PFSK-1 (cell line): ENCODE results near the gene MAPK8IP3.

Source experiments
- POLR2AphosphoS5 ChIP-seq: IDR thresholded peaks from 2 replicates; pipeline ENCODE4 v1.6.1; 2012; ENCODE audit warnings: low read depth, mild to moderate bottlenecking, control low read depth, low read length, moderate library complexity
- SIN3A ChIP-seq: IDR thresholded peaks from 2 replicates; pipeline ENCODE4 v1.6.1; 2012; ENCODE audit warnings: mild to moderate bottlenecking, low read length, moderate library complexity, borderline replicate concordance; ENCODE audit not compliant: insufficient read depth

DNA sequence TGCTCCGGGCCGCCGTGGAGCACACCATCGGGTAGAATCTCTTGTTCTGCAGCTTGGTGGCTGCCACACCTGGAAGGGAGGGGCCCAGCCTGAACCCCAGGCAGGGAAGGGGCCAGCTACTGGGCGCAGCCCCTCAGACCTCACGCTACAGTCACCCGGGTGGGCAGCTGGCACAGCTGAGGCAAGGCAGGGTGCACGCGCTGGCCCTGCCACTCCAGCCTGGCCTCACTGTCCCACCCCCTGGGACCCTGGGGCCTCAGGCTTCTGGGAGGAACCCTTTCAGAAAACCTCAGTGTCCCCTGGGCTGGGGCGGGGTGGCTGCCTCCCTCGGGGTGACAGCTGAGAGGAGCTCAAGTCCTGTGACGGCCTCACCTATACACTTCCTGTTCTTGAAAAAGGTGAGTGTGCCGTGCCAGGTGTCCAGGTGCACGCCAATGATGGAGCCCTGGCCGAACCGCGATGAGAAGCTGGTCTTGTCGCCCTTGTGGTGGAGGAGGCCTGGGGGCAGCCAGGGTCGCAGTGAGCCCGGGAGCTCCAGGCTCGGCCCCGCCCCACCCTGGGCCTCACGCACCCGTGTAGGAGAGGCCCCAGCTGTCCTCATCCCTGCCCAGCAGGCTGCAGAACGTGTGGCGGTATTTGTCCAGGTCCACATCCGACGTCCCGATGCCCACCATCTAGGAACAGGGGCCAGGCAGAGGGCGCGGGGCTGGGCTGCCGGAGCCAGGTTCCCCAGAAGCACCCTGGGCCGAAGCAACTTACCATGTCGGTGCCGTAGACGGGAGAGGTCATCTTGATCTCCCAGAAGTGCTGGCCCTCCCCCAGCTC is 71.6 kb downstream of the MAPK8IP3 start:
- TF ChIP-seq POLR2AphosphoS5 (no peak; the same call in 1 of the 2 replicates), SIN3A (no peak)
